Heart right ventricle (tissue), 16 donors: ENCODE measurements around the gene ENDOD1. TPM values are rescaled to one million over a fixed set of nuclear protein-coding genes. Genes with fewer than 3 reads are reported as not detected.

ENCODE experiments used
- ATAC-seq, 8 donors: fragments of 200-7000 bp; cut with Tn5 transposase; one replicate each; pipeline ENCODE4 v1.9.1; 2020; ENCODE audit warnings: mild to moderate bottlenecking in 8 of 8, moderate library complexity in 8 of 8, moderate number of reproducible peaks in 1 of 8
- DNase-seq, 2 donors: peaks; one replicate each; pipeline ENCODE4 v3.0.0-alpha.2; 2020
- H3K27ac ChIP-seq, 10 donors: fragments of 200-600 bp; sonication (generic) in 2 of 10; one replicate each; pipeline versions ENCODE4 v1.5.0 to v1.8.0; 2020 to 2022; ENCODE audit warnings: mild to moderate bottlenecking in 3 of 10
- H3K27me3 ChIP-seq, 7 donors: fragments of 200-600 bp; one replicate each; pipeline ENCODE4 v1.8.0; 2021 to 2022; ENCODE audit warnings: mild to moderate bottlenecking in 2 of 7
- H3K36me3 ChIP-seq, 9 donors: fragments of 200-600 bp; sonication (generic) in 1 of 9; one replicate each; pipeline versions ENCODE4 v1.5.0 to v1.8.0; 2020 to 2022; ENCODE audit warnings: mild to moderate bottlenecking in 2 of 9
- H3K4me1 ChIP-seq, 9 donors: fragments of 200-600 bp; sonication (generic) in 1 of 9; one replicate each; pipeline versions ENCODE4 v1.5.0 to v1.8.0; 2020 to 2022; ENCODE audit warnings: mild to moderate bottlenecking in 4 of 9
- H3K4me3 ChIP-seq, 10 donors: fragments of 200-600 bp; sonication (generic) in 2 of 10; one replicate each; pipeline versions ENCODE4 v1.5.0 to v1.8.0; 2020 to 2022; ENCODE audit warnings: mild to moderate bottlenecking in 7 of 10, moderate library complexity in 2 of 10
- H3K9me3 ChIP-seq, 11 donors: fragments of 200-600 bp in 10 of 11; sonication (generic) in 2 of 11; one replicate each; pipeline versions ENCODE4 v1.5.0 to v1.8.0; 2013 to 2022; ENCODE audit warnings: mild to moderate bottlenecking in 2 of 11, control low read depth in 1 of 11, moderate library complexity in 1 of 11
- WGBS, 2 donors: extraction: QIAGEN DNeasy Blood & Tissue Kit; methylation state at CpG; one replicate each; pipeline ENCODE4 v1.1.7; 2013; ENCODE audit warnings: inconsistent platforms in 1 of 2; 5-methylcytosine and 5-hydroxymethylcytosine counted together
- intact Hi-C, 10 donors: fragments of 100-400 bp; cut with DNase I; formaldehyde crosslinking; loops; one replicate each; pipeline versions ENCODE4 v1.11.1 to v1.14.2; 2022
- polyA plus RNA-seq, 2 donors: library from polyadenylated mRNA; stranded (reverse); fragments of 200-250 nt; gene quantifications; one replicate each; pipeline ENCODE4 v1.2.3, GENCODE V29; 2013
- total RNA-seq, 10 donors: library from RNA; stranded (reverse); fragmentation: NEBNext Ultra II Directional in 3 of 10; extraction: Animal tissue kit (Norgen Biotek cat#: 25700) in 3 of 10; gene quantifications; one replicate each; pipeline versions ENCODE4 v1.2.1 to v1.2.4, GENCODE V29; 2021 to 2023
- TF ChIP-seq, protein P1 (sequence below), 9 donors: fragments of 200-600 bp; sonication (generic) in 2 of 9; IDR thresholded peaks; one replicate each; pipeline versions ENCODE4 v1.5.0 to v1.8.0; 2021 to 2022; ENCODE audit warnings: antibody characterized with exemption in 9 of 9, mild to moderate bottlenecking in 5 of 9, moderate library complexity in 1 of 9
- donor health status: Arrhythmogenic right ventricular cardiomyopathy.
- donor health status: ischemic (EF 13 %, LVEDD 7.1; RV severe dilation, severe dysfunction).
- donor health status: healthy with polysubstance abuse.
- donor health status: DM: no; HTN: yes; CAD: no.
- donor health status: DM: no; HTN: no; CAD: no.
- donor health status: ischemic (EF 25% LVEDD 6.9; RV normal size, moderate dysfunction).
- donor health status: ischemic (EF 25% LVEDD 5.7; RV mildly dilated, moderate dysfunction).
- donor health status: healthy.
- donor health status: DM: yes; HTN: yes; CAD: no.
- donor health status: Ischemic cardiomyopathy.
- donor health status: ischemic (EF 35%, LVEDD 5.7; RV mildly dilated, moderate dysfunction).
- donor health status: nonischemic (EF 11% LVEDD 7.7; RV severe dilation, severe dysfunction).
- donor health status: DM: yes; HTN: yes; CAD: no.
- donor health status: PGD.
- donor health status: ischemic (EF 29% LVEDD 5.4; RV normal size, mild dysfunction).
- donor health status: nonischemic (EF 23%, LVEDD 6.1; RV moderate dilation, normal function).

Gene ENDOD1
- total and polyA plus RNA-seq, 12 donors: 3.7 to 15.0 (median 11.0) TPM

- TF ChIP-seq, protein P1, sequence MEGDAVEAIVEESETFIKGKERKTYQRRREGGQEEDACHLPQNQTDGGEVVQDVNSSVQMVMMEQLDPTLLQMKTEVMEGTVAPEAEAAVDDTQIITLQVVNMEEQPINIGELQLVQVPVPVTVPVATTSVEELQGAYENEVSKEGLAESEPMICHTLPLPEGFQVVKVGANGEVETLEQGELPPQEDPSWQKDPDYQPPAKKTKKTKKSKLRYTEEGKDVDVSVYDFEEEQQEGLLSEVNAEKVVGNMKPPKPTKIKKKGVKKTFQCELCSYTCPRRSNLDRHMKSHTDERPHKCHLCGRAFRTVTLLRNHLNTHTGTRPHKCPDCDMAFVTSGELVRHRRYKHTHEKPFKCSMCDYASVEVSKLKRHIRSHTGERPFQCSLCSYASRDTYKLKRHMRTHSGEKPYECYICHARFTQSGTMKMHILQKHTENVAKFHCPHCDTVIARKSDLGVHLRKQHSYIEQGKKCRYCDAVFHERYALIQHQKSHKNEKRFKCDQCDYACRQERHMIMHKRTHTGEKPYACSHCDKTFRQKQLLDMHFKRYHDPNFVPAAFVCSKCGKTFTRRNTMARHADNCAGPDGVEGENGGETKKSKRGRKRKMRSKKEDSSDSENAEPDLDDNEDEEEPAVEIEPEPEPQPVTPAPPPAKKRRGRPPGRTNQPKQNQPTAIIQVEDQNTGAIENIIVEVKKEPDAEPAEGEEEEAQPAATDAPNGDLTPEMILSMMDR (IDR thresholded peaks at IDR 0.05): no peak
- ATAC-seq: no peak
- Histone ChIP-seq H3K9me3 (no peaks in the 10 kb centered on the region), H3K27me3 (no peaks in the 10 kb centered on the region), H3K4me3 (no peak overlapping the region), H3K27ac (no peak overlapping the region), H3K4me1 (peaks cover 0 to 25% (median 7%) of the 10 kb centered on the region in 9 donors), H3K36me3 (peaks cover 0 to 4% (median 0%) of the 10 kb centered on the region in 9 donors)
- no peak for DNase-seq
- WGBS, 2 donors: 94 to 96% methylated on average over 2 of the region's 2 CpGs
- intact Hi-C loops: no loop called here
These were observed 13.1 kb downstream of the ENDOD1 start for GRCh38 chr11:95102733-95103132.

DNA sequence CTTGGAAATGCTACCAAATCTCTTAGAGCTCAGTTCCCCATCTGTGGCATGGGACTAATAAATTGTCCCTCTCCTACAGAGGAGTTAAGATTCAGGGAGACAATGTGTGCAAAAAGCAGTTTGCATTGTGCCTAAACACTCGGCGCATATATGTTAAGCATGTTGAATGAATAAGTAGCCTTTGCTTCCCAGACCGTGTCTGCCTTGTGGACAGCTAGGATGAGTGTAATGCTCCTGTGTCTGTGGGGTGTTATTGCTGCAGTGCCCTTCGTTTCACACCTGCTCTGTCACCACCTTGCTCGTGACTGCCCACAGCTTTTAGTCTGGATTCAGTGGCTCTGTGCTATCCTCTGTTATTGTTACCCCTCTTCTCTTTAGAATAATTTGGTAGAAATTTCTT, 14.1 kb downstream of the ENDOD1 start:
- H3K4me1 ChIP-seq: peaks cover 0 to 33% (median 15%) of the 10 kb centered on the region in 9 donors
- H3K27me3 ChIP-seq: no peaks in the 10 kb centered on the region
- intact Hi-C loops: no loop called here
- TF ChIP-seq, protein P1 (IDR thresholded peaks at IDR 0.05): no peak
- H3K27ac ChIP-seq: no peak overlapping the region
- 88 to 89% methylated on average over 5 of the region's 5 CpGs for WGBS, 2 donors
- DNase-seq (no peak), ATAC-seq (no peak)
- H3K36me3 ChIP-seq: peaks cover 0 to 4% (median 0%) of the 10 kb centered on the region in 9 donors
- no peaks in the 10 kb centered on the region for H3K9me3 ChIP-seq
- no peak overlapping the region for H3K4me3 ChIP-seq

GRCh38 chr11:95104121-95104830, 14.6 kb downstream of the ENDOD1 start:
- ATAC-seq (no peak), DNase-seq (no peak)
- H3K36me3 ChIP-seq: peaks cover 0 to 4% (median 0%) of the 10 kb centered on the region in 9 donors
- H3K4me3 ChIP-seq: no peak overlapping the region
- H3K9me3 ChIP-seq: no peaks in the 10 kb centered on the region
- 85% methylated on average over 6 of the region's 6 CpGs for WGBS, 2 donors
- TF ChIP-seq, protein P1 (IDR thresholded peaks at IDR 0.05): no peak
- peaks cover 0 to 39% (median 19%) of the 10 kb centered on the region in 9 donors for H3K4me1 ChIP-seq
- H3K27ac ChIP-seq: no peak overlapping the region
- intact Hi-C loops: no loop called here
- no peaks in the 10 kb centered on the region for H3K27me3 ChIP-seq

- WGBS, 2 donors: 84 to 88% methylated on average over 3 of the region's 3 CpGs
- peaks cover 0 to 42% (median 23%) of the 10 kb centered on the region in 9 donors for H3K4me1 ChIP-seq
- no peak for ATAC-seq
- DNase-seq: no peak
- H3K4me3 ChIP-seq: no peak overlapping the region
- peaks cover 0 to 4% (median 0%) of the 10 kb centered on the region in 9 donors for H3K36me3 ChIP-seq
- TF ChIP-seq, protein P1 (IDR thresholded peaks at IDR 0.05): no peak
- no peaks in the 10 kb centered on the region for H3K9me3 ChIP-seq
- intact Hi-C loops: loop anchor here in 3 of 10 donors (5.0 kb wide), 2 partner anchors 33 to 42 kb away; no protein-coding TSS in a partner anchor
- no peak overlapping the region for H3K27ac ChIP-seq
- H3K27me3 ChIP-seq: no peaks in the 10 kb centered on the region
These were observed 15.2 kb downstream of the ENDOD1 start for GRCh38 chr11:95104856-95105255.
